ENCODE results near the gene BRICD5. TPM values are rescaled to one million over a fixed set of nuclear protein-coding genes. Genes with fewer than 3 reads are reported as not detected.

Gene BRICD5
- total and polyA plus RNA-seq, 2 of the 13 experiments (the other 11 are each of a cell fraction or from before 2014, with no cell fraction given) = 1.6 to 5.8 TPM

GRCh38 chr16:2223221-2223941, 12.7 kb upstream of the BRICD5 start, which contains the start of gene E4F1 (continued):
- TF ChIP-seq GABPA (IDR thresholded peaks at IDR 0.05; ENCODE audit: low read depth, low read length) (no peak), GABPA (CRISPR knock-in tag; IDR thresholded peaks at IDR 0.05; ENCODE audit: low read depth) (peak; percentile 71), ZNF746 (CRISPR knock-in tag; IDR thresholded peaks at IDR 0.05) (peak; percentile 61; the same call in 1 of the 2 replicates), STAG1 (CRISPR knock-in tag; IDR thresholded peaks at IDR 0.05) (no peak; the same call in 1 of the 2 replicates), MED8 (CRISPR knock-in tag; IDR thresholded peaks at IDR 0.05; ENCODE audit: insufficient replicate concordance) (peak; percentile 80), ZNF34 (CRISPR knock-in tag; IDR thresholded peaks at IDR 0.05; ENCODE audit: borderline replicate concordance) (0 out of 2 replicates have a peak, but pooled peaks have one; percentile 45), RBM39 (IDR thresholded peaks at IDR 0.05; ENCODE audit: low read depth, low read length, poor library complexity, severe bottlenecking) (peak; percentile 56), ZNF296 (CRISPR knock-in tag; conservative IDR thresholded peaks at IDR 0.05) (no peak), ZNF263 (CRISPR knock-in tag; IDR thresholded peaks at IDR 0.05) (0 out of 2 replicates have a peak, but pooled peaks have one; percentile 16), ZNF576 (CRISPR knock-in tag; IDR thresholded peaks at IDR 0.05) (no peak), ARID4A (CRISPR knock-in tag; IDR thresholded peaks at IDR 0.05; ENCODE audit: borderline replicate concordance) (peak; percentile 97), ARNTL (CRISPR knock-in tag; IDR thresholded peaks at IDR 0.05) (peak; percentile 75; the same call in 1 of the 2 replicates), HNRNPH1 (optimal IDR thresholded peaks at IDR 0.05; ENCODE audit: low read depth, low read length) (no peak), ZNF512B (CRISPR knock-in tag; IDR thresholded peaks at IDR 0.05; ENCODE audit: borderline replicate concordance) (no peak), ZNF460 (CRISPR knock-in tag; IDR thresholded peaks at IDR 0.05; ENCODE audit: borderline replicate concordance) (no peak), KLF9 (CRISPR knock-in tag; IDR thresholded peaks at IDR 0.05; ENCODE audit: low read depth) (no peak; the same call in 1 of the 2 replicates), PAF1 (CRISPR knock-in tag; IDR thresholded peaks at IDR 0.05) (no peak), ZSCAN31 (CRISPR knock-in tag; IDR thresholded peaks at IDR 0.05; ENCODE audit: low read depth) (peak; percentile 84), AGO2 (optimal IDR thresholded peaks at IDR 0.05; ENCODE audit: low read depth, low read length) (peak; percentile 79), NFYB (CRISPR knock-in tag; IDR thresholded peaks at IDR 0.05) (peak; percentile 11; the same call in 1 of the 2 replicates), ZBTB7A (CRISPR knock-in tag; IDR thresholded peaks at IDR 0.05) (no peak)
- TF ChIP-seq, protein P1, sequence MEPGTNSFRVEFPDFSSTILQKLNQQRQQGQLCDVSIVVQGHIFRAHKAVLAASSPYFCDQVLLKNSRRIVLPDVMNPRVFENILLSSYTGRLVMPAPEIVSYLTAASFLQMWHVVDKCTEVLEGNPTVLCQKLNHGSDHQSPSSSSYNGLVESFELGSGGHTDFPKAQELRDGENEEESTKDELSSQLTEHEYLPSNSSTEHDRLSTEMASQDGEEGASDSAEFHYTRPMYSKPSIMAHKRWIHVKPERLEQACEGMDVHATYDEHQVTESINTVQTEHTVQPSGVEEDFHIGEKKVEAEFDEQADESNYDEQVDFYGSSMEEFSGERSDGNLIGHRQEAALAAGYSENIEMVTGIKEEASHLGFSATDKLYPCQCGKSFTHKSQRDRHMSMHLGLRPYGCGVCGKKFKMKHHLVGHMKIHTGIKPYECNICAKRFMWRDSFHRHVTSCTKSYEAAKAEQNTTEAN (CRISPR knock-in tag; conservative IDR thresholded peaks at IDR 0.05) = peak; percentile 53; the same call in 1 of the 2 replicates
